ENCODE results near the gene FAM32A.

The FAM32A gene

DNA sequence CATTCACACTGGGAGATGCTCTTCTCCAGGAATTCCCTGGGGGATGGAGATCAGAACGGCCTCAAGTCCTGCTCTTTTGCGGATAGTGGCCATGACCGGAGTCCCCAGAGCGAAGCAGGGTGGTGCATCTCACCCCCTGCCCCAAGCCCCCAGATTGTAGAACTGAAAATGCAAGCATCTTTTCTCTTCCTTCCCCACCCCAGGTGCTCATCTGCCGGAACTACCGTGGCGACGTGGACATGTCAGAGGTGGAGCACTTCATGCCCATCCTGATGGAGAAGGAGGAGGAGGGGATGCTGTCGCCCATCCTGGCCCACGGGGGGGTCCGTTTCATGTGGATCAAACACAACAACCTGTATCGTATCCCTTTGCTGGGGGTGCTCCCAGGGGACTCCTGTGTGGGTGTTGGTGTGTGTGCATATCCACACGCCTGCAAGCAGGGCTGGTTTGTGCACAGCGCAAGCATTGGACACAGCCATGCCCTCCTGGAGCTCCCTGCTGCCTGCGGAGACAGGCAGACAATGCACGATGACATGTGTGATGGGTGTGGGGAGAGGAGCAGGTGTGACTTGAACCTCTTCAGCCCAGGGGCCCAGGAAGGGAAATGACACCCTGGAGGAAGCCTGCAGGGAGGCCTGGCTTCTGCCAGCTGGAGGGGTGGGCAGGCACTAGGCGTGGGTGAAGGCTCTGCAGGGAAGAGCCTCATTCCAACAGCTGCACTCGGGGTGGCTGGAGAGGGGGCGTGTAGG is 18.2 kb downstream of the FAM32A start:
- no peak overlapping the region for H3K4me3 ChIP-seq (ENCODE audit: low read depth in 1 of 2, low read length in 2 of 2)
- peaks cover 12 to 35% of the 10 kb centered on the region in 2 donors for H3K4me1 ChIP-seq (ENCODE audit: control insufficient read depth in 1 of 2, insufficient read depth in 2 of 2, low read length in 2 of 2)
- peaks cover 29 to 62% of the 10 kb centered on the region in 2 donors for H3K36me3 ChIP-seq (ENCODE audit: control insufficient read depth in 1 of 2, insufficient read depth in 2 of 2, low read length in 2 of 2)
- no peaks in the 10 kb centered on the region for H3K27me3 ChIP-seq (ENCODE audit: low read depth, low read length)
- H3K9me3 ChIP-seq (ENCODE audit: control insufficient read depth in 1 of 2, low read length in 2 of 2): no peaks in the 10 kb centered on the region
- no peak overlapping the region for H3K27ac ChIP-seq (ENCODE audit: low read length)

GRCh38 chr19:16204005-16204294 is 18.7 kb downstream of the FAM32A start:
- Histone ChIP-seq H3K4me3 (ENCODE audit: low read depth in 1 of 2, low read length in 2 of 2) (no peak overlapping the region), H3K27me3 (ENCODE audit: low read depth, low read length) (no peaks in the 10 kb centered on the region), H3K36me3 (ENCODE audit: control insufficient read depth in 1 of 2, insufficient read depth in 2 of 2, low read length in 2 of 2) (peaks cover 34 to 67% of the 10 kb centered on the region in 2 donors), H3K4me1 (ENCODE audit: control insufficient read depth in 1 of 2, insufficient read depth in 2 of 2, low read length in 2 of 2) (peaks cover 8 to 30% of the 10 kb centered on the region in 2 donors), H3K27ac (ENCODE audit: low read length) (no peak overlapping the region), H3K9me3 (ENCODE audit: control insufficient read depth in 1 of 2, low read length in 2 of 2) (no peaks in the 10 kb centered on the region)

DNA sequence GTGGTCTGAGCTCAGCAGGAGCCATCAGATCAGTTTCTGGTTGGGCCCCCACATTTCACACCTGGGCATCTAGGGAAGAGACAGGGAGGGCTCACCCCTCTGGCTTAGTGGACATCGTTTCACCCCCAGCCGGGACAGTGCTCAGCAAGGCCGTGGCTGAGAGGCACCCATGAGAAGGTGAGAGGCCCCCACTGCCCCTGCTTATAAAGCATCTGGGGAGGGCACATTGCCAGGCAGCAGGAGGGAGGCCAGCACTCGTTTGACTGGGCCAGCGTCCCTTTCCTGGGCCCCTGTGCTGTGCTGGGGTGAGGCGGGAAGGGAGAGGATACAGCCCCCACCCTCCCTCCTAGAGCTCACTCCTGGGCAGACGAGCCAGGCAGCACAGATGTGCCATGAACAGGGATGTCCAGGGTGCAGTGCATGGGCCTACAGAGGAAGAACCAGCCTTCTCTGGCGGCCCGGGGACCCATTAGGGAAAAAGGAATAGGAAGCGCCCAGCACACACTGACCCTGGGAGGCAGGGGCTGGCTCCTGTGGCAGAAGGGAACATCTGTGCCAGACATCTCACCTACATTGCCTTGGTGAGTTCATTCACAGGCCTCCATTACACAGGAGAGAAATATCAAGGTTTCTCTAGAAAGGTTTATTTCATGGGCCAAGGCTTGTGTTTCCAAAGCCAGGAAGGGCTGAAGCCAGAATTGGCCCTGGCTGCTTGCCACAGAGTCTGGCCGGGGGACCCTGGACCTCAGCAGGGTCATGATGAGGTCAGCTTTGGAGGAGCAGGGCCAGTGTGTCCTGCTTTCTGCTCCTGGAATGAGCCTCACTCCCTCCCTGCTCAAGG is 20.2 kb downstream of the FAM32A start:
- Histone ChIP-seq H3K27ac (ENCODE audit: low read length) (no peak overlapping the region), H3K36me3 (ENCODE audit: control insufficient read depth in 1 of 2, insufficient read depth in 2 of 2, low read length in 2 of 2) (peaks cover 45 to 81% of the 10 kb centered on the region in 2 donors), H3K4me3 (ENCODE audit: low read depth in 1 of 2, low read length in 2 of 2) (no peak overlapping the region), H3K4me1 (ENCODE audit: control insufficient read depth in 1 of 2, insufficient read depth in 2 of 2, low read length in 2 of 2) (peaks cover 0 to 15% of the 10 kb centered on the region in 2 donors), H3K9me3 (ENCODE audit: control insufficient read depth in 1 of 2, low read length in 2 of 2) (no peaks in the 10 kb centered on the region), H3K27me3 (ENCODE audit: low read depth, low read length) (no peaks in the 10 kb centered on the region)

DNA sequence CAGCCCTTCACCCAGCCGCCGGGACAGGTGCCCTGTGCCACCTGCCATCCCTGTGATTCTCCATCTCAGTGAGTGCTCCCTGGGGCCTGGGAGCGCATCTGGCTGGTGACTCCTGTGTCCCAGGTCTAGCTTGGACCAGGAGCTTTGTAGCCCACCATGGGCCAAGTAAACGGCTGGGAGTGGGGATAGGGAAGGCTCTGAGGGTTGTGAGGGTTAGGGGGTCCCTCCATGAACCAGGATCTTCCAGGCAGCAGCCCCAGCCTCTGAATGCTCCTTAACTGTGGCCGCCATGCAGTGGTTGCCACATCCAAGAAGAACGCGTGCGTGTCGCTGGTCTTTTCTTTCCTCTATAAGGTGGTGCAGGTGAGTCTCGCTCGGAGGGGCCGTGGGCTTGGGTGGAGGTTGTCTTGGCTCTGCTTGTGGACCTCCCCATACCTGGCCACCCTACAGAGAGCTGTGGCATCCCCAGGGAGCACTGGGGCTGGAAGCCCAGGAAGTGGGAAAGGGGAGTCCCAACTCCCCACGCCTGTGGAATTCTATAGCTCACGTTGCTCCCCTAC is 20.9 kb downstream of the FAM32A start:
- Histone ChIP-seq H3K4me1 (ENCODE audit: control insufficient read depth in 1 of 2, insufficient read depth in 2 of 2, low read length in 2 of 2) (peaks cover 0 to 10% of the 10 kb centered on the region in 2 donors), H3K27ac (ENCODE audit: low read length) (no peak overlapping the region), H3K36me3 (ENCODE audit: control insufficient read depth in 1 of 2, insufficient read depth in 2 of 2, low read length in 2 of 2) (peaks cover 45 to 84% of the 10 kb centered on the region in 2 donors), H3K9me3 (ENCODE audit: control insufficient read depth in 1 of 2, low read length in 2 of 2) (no peaks in the 10 kb centered on the region), H3K27me3 (ENCODE audit: low read depth, low read length) (no peaks in the 10 kb centered on the region), H3K4me3 (ENCODE audit: low read depth in 1 of 2, low read length in 2 of 2) (no peak overlapping the region)

GRCh38 chr19:16206637-16207036 is 21.4 kb downstream of the FAM32A start:
- no peak overlapping the region for H3K27ac ChIP-seq (ENCODE audit: low read length)
- peaks cover 45 to 89% of the 10 kb centered on the region in 2 donors for H3K36me3 ChIP-seq (ENCODE audit: control insufficient read depth in 1 of 2, insufficient read depth in 2 of 2, low read length in 2 of 2)
- no peaks in the 10 kb centered on the region for H3K9me3 ChIP-seq (ENCODE audit: control insufficient read depth in 1 of 2, low read length in 2 of 2)
- peaks cover 0 to 10% of the 10 kb centered on the region in 2 donors for H3K4me1 ChIP-seq (ENCODE audit: control insufficient read depth in 1 of 2, insufficient read depth in 2 of 2, low read length in 2 of 2)
- H3K27me3 ChIP-seq (ENCODE audit: low read depth, low read length): no peaks in the 10 kb centered on the region
- no peak overlapping the region for H3K4me3 ChIP-seq (ENCODE audit: low read depth in 1 of 2, low read length in 2 of 2)

DNA sequence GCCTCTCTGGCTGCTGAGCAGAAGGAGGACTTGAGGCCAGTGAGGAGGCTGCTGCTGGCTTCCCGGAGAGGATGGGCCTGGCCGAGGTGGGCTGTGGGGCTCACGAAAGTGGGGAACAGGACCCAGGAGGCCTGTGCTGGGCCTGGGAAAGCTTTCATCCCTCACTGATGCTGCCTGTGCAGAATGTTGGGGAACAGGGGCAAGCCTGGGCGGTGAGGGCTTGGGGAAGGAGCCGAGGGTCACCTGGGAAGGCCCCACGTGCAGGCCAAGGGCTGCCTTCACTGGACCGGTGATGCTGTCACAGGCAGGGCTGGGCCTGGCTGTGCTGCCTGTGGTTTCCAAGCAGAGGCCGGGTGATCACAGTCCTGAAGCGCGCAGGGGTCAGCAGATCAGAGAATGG is 21.9 kb downstream of the FAM32A start:
- H3K36me3 ChIP-seq (ENCODE audit: control insufficient read depth in 1 of 2, insufficient read depth in 2 of 2, low read length in 2 of 2): peaks cover 45 to 89% of the 10 kb centered on the region in 2 donors
- no peak overlapping the region for H3K4me3 ChIP-seq (ENCODE audit: low read depth in 1 of 2, low read length in 2 of 2)
- H3K27me3 ChIP-seq (ENCODE audit: low read depth, low read length): no peaks in the 10 kb centered on the region
- no peak overlapping the region for H3K27ac ChIP-seq (ENCODE audit: low read length)
- H3K9me3 ChIP-seq (ENCODE audit: control insufficient read depth in 1 of 2, low read length in 2 of 2): no peaks in the 10 kb centered on the region
- peaks cover 0 to 10% of the 10 kb centered on the region in 2 donors for H3K4me1 ChIP-seq (ENCODE audit: control insufficient read depth in 1 of 2, insufficient read depth in 2 of 2, low read length in 2 of 2)

DNA sequence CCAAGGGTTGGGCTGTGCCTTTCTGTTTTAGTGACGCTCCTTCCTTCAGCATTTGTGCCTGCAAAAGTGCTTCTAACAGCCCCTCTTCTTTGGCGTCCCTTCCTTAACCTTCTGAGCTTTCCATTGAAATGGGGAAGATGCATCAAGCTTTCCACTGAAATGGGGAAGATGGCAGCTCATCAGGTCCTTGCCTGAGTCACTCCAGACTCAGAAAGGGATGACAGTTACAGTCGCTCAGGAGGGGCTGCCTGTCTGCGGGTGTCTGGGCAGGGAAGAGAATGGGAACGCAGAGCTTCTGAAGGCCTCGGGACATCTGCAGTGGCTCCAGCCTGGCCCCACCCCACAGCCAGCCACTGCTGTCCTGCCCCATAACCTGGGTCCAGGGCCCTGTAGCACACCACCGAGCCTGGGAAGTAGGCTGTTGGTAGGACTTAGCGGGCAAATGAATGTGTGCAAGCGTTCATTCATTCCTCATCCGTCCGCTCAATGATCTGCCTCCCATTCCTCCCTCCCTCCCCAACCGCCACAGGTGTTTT is 22.3 kb downstream of the FAM32A start:
- Histone ChIP-seq H3K4me3 (ENCODE audit: low read depth in 1 of 2, low read length in 2 of 2) (no peak overlapping the region), H3K27ac (ENCODE audit: low read length) (no peak overlapping the region), H3K36me3 (ENCODE audit: control insufficient read depth in 1 of 2, insufficient read depth in 2 of 2, low read length in 2 of 2) (peaks cover 45 to 87% of the 10 kb centered on the region in 2 donors), H3K9me3 (ENCODE audit: control insufficient read depth in 1 of 2, low read length in 2 of 2) (no peaks in the 10 kb centered on the region), H3K27me3 (ENCODE audit: low read depth, low read length) (no peaks in the 10 kb centered on the region), H3K4me1 (ENCODE audit: control insufficient read depth in 1 of 2, insufficient read depth in 2 of 2, low read length in 2 of 2) (peaks cover 0 to 10% of the 10 kb centered on the region in 2 donors)

DNA sequence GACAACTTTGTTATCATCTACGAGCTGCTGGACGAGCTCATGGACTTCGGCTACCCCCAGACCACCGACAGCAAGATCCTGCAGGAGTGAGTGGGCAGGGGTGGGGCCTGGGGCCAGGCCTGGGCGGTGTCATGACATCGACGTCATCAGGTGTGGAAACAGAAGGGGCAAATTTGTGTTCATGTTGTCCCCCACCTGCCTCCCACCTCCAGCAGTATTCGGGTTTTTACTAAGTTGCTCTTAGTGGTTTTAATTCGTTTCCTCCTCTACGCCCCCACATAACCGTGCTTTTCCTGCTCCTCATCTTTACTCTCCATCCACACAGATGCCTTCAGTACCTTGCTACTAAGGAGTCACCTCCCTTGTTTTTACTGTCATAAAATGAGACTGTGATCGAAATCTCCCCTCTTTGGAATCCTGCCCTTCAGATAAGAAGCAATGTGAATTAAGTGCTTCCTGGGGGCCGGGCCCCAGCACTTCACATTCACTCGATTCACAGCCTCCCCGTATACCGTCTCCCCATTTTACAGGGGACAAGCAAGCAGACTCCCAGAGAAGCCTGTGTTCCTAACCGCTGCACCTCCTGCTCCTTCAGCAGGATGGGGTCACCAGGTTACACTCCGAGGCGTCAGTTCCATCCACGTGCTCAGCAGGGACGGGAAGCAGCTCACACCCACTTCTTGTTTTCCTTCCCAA is 23.0 kb downstream of the FAM32A start:
- Histone ChIP-seq H3K4me3 (ENCODE audit: low read depth in 1 of 2, low read length in 2 of 2) (no peak overlapping the region), H3K4me1 (ENCODE audit: control insufficient read depth in 1 of 2, insufficient read depth in 2 of 2, low read length in 2 of 2) (peaks cover 0 to 10% of the 10 kb centered on the region in 2 donors), H3K9me3 (ENCODE audit: control insufficient read depth in 1 of 2, low read length in 2 of 2) (no peaks in the 10 kb centered on the region), H3K27me3 (ENCODE audit: low read depth, low read length) (no peaks in the 10 kb centered on the region), H3K36me3 (ENCODE audit: control insufficient read depth in 1 of 2, insufficient read depth in 2 of 2, low read length in 2 of 2) (peaks cover 43 to 82% of the 10 kb centered on the region in 2 donors), H3K27ac (ENCODE audit: low read length) (no peak overlapping the region)

GRCh38 chr19:16208847-16209665 is 23.8 kb downstream of the FAM32A start:
- no peak overlapping the region for H3K4me3 ChIP-seq (ENCODE audit: low read depth in 1 of 2, low read length in 2 of 2)
- H3K36me3 ChIP-seq (ENCODE audit: control insufficient read depth in 1 of 2, insufficient read depth in 2 of 2, low read length in 2 of 2): peaks cover 35 to 74% of the 10 kb centered on the region in 2 donors
- no peaks in the 10 kb centered on the region for H3K27me3 ChIP-seq (ENCODE audit: low read depth, low read length)
- H3K4me1 ChIP-seq (ENCODE audit: control insufficient read depth in 1 of 2, insufficient read depth in 2 of 2, low read length in 2 of 2): peaks cover 0 to 10% of the 10 kb centered on the region in 2 donors
- no peaks in the 10 kb centered on the region for H3K9me3 ChIP-seq (ENCODE audit: control insufficient read depth in 1 of 2, low read length in 2 of 2)
- H3K27ac ChIP-seq (ENCODE audit: low read length): no peak overlapping the region

- H3K4me3 ChIP-seq (ENCODE audit: low read depth in 1 of 2, low read length in 2 of 2): no peak overlapping the region
- no peaks in the 10 kb centered on the region for H3K27me3 ChIP-seq (ENCODE audit: low read depth, low read length)
- H3K4me1 ChIP-seq (ENCODE audit: control insufficient read depth in 1 of 2, insufficient read depth in 2 of 2, low read length in 2 of 2): peaks cover 0 to 9% of the 10 kb centered on the region in 2 donors
- no peak overlapping the region for H3K27ac ChIP-seq (ENCODE audit: low read length)
- no peaks in the 10 kb centered on the region for H3K9me3 ChIP-seq (ENCODE audit: control insufficient read depth in 1 of 2, low read length in 2 of 2)
- H3K36me3 ChIP-seq (ENCODE audit: control insufficient read depth in 1 of 2, insufficient read depth in 2 of 2, low read length in 2 of 2): peaks cover 29 to 65% of the 10 kb centered on the region in 2 donors
Observed at GRCh38 chr19:16210168-16210567, 25.0 kb downstream of the FAM32A start.
